ENCODE measurements around the gene NELFCD. TPM values are rescaled to one million over a fixed set of nuclear protein-coding genes. Genes with fewer than 3 reads are reported as not detected.

NELFCD gene
- polyA plus RNA-seq, 1 of the 3 experiments (the other 2 are of a cell fraction) = 90.0 TPM

GRCh38 chr20:59001449-59002171 is 20.6 kb downstream of the NELFCD start (continued):
- TF ChIP-seq CHD2 (IDR thresholded peaks at IDR 0.05; ENCODE audit: low read length, partially characterized antibody) (no peak), TAF1 (IDR thresholded peaks at IDR 0.05; ENCODE audit: borderline replicate concordance, low read depth, low read length) (no peak), TEAD4 (IDR thresholded peaks at IDR 0.05; ENCODE audit: borderline replicate concordance, insufficient read depth) (no peak), TCF12 (IDR thresholded peaks at IDR 0.05) (no peak), REST (IDR thresholded peaks at IDR 0.05; ENCODE audit: low read depth, low read length) (no peak), USF2 (IDR thresholded peaks at IDR 0.05; ENCODE audit: borderline replicate concordance, low read depth, low read length) (no peak)

GRCh38 chr20:59002388-59002787 is 21.3 kb downstream of the NELFCD start:
- H3K4me2 ChIP-seq = no peak overlapping the region
- H3K4me1 ChIP-seq (ENCODE audit: control insufficient read depth in 1 of 2, insufficient read depth in 2 of 2, low read depth in 1 of 2, low read length in 1 of 2) = peaks cover 0 to 3% of the 10 kb centered on the region in 2 experiments; a peak in 1 of 4 replicates
- H3K4me3 ChIP-seq (ENCODE audit: low read depth in 2 of 2, low read length in 1 of 2) = no peak overlapping the region
- DNase-seq = no peak
- no peaks in the 10 kb centered on the region for H4K20me1 ChIP-seq (ENCODE audit: insufficient read depth)
- no peaks in the 10 kb centered on the region for H3K36me3 ChIP-seq (replicated peaks in 1 of 2; ENCODE audit: control insufficient read depth in 1 of 2, insufficient read depth in 2 of 2, low read length in 1 of 2)
- no peaks in the 10 kb centered on the region for H3K27me3 ChIP-seq (ENCODE audit: insufficient read depth)
- POLR2A ChIA-PET = no interaction called here
- no peaks in the 10 kb centered on the region for H3K79me2 ChIP-seq (ENCODE audit: insufficient read depth)
- no peak overlapping the region for H3K9ac ChIP-seq
- no peaks in the 10 kb centered on the region for H3F3A ChIP-seq (replicated peaks; ENCODE audit: insufficient read depth)
- no peak overlapping the region for H2AFZ ChIP-seq (ENCODE audit: low read depth)
- 85% methylated on average over 7 of the region's 8 CpGs for WGBS (ENCODE audit: low lambda C conversion rate)
- TF ChIP-seq RAD21 (IDR thresholded peaks at IDR 0.05; ENCODE audit: low read length) = no peak
- TF ChIP-seq MEF2A (IDR thresholded peaks at IDR 0.05; ENCODE audit: borderline replicate concordance, low read depth) = no peak
- CTCF ChIA-PET = interaction anchor here (1.3 kb wide), 1 partner anchor 13 kb away, joined by 4 read pairs; no protein-coding TSS in a partner anchor
- no peaks in the 10 kb centered on the region for H3K9me2 ChIP-seq
- H3K9me3 ChIP-seq = no peaks in the 10 kb centered on the region
- H3K27ac ChIP-seq (ENCODE audit: low read depth in 2 of 2, low read length in 1 of 2) = no peak overlapping the region

GRCh38 chr20:59002874-59003399 is 21.9 kb downstream of the NELFCD start:
- Histone ChIP-seq H3K9me2 (no peaks in the 10 kb centered on the region), H3K27me3 (ENCODE audit: insufficient read depth) (no peaks in the 10 kb centered on the region), H3K79me2 (ENCODE audit: insufficient read depth) (no peaks in the 10 kb centered on the region), H3K9me3 (no peaks in the 10 kb centered on the region), H3K4me1 (ENCODE audit: control insufficient read depth in 1 of 2, insufficient read depth in 2 of 2, low read depth in 1 of 2, low read length in 1 of 2) (peaks cover 0 to 3% of the 10 kb centered on the region in 2 experiments; a peak in 1 of 4 replicates), H3K27ac (ENCODE audit: low read depth in 2 of 2, low read length in 1 of 2) (no peak overlapping the region), H2AFZ (ENCODE audit: low read depth) (no peak overlapping the region), H3K4me2 (no peak overlapping the region), H3K9ac (no peak overlapping the region), H3K36me3 (replicated peaks in 1 of 2; ENCODE audit: control insufficient read depth in 1 of 2, insufficient read depth in 2 of 2, low read length in 1 of 2) (no peaks in the 10 kb centered on the region), H3F3A (replicated peaks; ENCODE audit: insufficient read depth) (no peaks in the 10 kb centered on the region), H4K20me1 (ENCODE audit: insufficient read depth) (no peaks in the 10 kb centered on the region), H3K4me3 (ENCODE audit: low read depth in 2 of 2, low read length in 1 of 2) (no peak overlapping the region)
- no peak for TF ChIP-seq FOXJ3 (CRISPR knock-in tag; IDR thresholded peaks at IDR 0.05)
- TF ChIP-seq SMC3 (IDR thresholded peaks at IDR 0.05; ENCODE audit: low read depth, low read length) = no peak
- TF ChIP-seq TEAD4 (IDR thresholded peaks at IDR 0.05; ENCODE audit: borderline replicate concordance, insufficient read depth) = no peak
- TF ChIP-seq CHD2 (IDR thresholded peaks at IDR 0.05; ENCODE audit: low read length, partially characterized antibody) = no peak
- WGBS (ENCODE audit: low lambda C conversion rate) = 71% methylated on average over 12 of the region's 17 CpGs
- CTCF ChIA-PET = no interaction called here
- DNase-seq = no peak
- POLR2A ChIA-PET = no interaction called here

All from SK-N-SH (cell line).